GM12801 (cell line): ENCODE measurements around the gene HHAT.

Source experiments
- TF ChIP-seq, protein P1 (sequence below): IDR thresholded peaks from one replicate; pipeline ENCODE4 v1.5.1; 2011; ENCODE audit warnings: control low read depth; ENCODE audit not compliant: insufficient read length; ENCODE audit errors: extremely low read depth

HHAT gene

DNA sequence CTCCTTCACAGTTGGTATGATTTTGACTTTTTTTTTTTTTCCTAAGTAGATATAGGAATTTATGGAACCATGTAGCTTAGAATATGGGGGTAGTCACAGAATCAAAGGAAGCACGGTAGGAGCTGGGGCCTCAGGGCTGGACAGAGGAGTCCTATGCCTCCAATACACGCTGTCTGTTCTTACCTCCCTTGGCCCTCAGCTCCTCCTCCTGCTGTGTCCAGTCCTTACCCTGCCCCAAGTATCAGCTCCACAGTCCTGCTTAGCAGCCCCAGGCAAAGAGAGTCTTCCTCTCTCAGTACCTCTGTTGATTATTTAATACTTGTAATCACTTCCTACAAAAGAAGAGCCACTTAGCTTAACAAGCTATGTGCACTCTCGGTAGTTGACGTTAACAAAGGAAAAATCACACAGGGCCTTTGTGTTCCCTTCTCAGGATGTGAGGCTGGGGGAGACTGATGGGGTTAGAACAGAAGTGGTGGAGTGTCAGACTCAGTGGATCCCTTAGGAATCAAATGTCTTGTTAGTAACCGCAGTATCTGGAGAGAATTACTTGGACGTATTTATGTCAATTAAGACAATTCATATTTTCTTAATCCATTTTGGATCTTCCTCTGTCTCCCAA lies 292.3 kb downstream of the HHAT start:
- TF ChIP-seq, protein P1, sequence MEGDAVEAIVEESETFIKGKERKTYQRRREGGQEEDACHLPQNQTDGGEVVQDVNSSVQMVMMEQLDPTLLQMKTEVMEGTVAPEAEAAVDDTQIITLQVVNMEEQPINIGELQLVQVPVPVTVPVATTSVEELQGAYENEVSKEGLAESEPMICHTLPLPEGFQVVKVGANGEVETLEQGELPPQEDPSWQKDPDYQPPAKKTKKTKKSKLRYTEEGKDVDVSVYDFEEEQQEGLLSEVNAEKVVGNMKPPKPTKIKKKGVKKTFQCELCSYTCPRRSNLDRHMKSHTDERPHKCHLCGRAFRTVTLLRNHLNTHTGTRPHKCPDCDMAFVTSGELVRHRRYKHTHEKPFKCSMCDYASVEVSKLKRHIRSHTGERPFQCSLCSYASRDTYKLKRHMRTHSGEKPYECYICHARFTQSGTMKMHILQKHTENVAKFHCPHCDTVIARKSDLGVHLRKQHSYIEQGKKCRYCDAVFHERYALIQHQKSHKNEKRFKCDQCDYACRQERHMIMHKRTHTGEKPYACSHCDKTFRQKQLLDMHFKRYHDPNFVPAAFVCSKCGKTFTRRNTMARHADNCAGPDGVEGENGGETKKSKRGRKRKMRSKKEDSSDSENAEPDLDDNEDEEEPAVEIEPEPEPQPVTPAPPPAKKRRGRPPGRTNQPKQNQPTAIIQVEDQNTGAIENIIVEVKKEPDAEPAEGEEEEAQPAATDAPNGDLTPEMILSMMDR: no peak

DNA sequence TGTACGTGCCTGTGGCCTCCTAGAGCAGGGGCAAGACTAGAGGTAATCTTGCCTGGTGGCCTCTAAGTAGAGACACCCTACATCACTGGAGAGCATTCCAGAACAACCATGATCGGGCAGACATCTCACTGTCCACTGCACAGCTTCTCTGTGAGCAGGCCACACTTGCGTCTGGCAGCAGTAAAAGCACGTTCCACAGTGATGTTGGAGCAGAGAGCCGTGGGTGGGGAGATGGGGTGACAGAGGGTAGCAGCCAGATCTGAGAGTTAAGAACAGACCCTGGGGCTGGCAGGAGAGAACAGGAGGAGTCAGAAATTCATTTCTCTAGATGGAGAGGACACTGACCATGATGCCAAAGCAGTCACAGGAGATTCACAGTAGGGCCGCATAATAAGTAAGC lies 293.0 kb downstream of the HHAT start:
- TF ChIP-seq, protein P1: no peak

DNA sequence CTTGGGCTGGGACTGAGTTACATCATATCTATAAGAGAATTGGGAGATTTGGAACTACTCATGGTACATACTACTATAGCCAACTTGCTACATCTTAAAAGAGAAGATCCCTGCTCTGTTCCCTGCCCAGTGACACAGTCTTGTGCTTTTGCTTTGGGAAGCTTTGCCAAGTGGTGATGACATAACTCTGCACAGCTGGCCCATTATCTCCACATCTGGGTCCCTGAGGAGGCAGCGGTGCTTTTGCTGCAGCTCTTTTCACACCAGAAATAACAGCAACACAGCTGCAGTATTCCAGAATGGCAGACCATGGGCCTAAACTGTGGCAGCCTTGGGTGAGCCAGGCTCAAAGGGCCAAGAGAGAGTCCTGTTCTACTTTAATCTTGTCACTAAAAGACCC lies 296.0 kb downstream of the HHAT start:
- TF ChIP-seq, protein P1: no peak

DNA sequence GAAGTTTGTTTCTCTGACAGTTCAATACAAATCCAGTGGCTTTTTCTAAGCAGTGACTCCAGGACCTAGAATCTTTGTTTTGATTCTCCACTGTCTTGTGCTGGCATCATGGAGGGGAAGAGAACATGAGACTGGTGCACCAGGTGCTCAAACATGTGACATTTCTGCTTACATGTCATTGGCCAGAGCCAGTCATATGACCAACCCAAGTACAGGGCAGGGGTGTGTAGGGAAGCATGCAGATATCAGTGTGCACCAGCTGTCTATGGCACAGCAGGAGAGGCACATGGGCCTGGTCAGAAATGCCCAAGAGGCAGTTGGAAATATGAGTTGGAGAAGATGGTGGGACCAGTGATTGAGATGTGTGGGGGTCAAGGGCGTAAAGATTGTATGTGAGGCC lies 297.0 kb downstream of the HHAT start:
- TF ChIP-seq, protein P1: no peak

DNA sequence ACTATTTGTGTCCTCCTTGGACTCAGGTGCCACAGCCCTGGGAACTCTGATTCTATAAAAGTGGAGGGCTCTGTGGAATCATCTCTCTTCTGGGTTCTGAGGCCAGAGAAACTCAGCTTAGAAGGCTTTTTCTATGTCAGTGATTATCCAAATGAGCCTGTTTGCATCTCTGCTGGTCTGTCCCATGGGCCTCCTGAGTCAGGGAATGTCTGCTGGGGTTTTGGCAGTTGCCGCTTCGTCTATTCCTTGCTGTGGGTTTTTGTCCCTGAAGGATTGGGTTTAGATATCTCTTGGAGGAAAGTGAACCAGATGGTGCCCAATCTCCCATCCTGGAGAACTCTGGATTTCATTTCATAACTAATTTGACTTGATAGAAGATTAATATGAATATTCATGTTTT lies 297.6 kb downstream of the HHAT start:
- TF ChIP-seq, protein P1: no peak

DNA sequence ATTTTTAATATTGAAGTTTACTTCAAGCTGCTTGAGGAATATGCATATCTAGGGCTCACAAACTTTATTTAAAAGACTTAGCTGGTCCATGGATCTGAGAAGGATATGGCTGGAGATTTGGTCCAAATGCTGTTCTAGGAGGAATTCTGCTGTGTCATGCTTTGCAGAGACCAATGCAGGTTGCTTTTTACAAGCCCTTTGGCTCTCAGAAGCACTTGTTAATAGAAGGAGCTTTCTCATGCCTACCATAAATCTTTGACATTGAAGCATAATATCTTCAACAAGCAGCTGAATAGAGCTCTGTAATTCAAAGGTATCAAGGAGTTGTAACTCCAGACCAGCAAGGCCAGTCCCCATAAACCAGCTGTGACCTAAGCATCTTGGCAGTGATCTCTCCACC lies 299.1 kb downstream of the HHAT start:
- TF ChIP-seq, protein P1: no peak

DNA sequence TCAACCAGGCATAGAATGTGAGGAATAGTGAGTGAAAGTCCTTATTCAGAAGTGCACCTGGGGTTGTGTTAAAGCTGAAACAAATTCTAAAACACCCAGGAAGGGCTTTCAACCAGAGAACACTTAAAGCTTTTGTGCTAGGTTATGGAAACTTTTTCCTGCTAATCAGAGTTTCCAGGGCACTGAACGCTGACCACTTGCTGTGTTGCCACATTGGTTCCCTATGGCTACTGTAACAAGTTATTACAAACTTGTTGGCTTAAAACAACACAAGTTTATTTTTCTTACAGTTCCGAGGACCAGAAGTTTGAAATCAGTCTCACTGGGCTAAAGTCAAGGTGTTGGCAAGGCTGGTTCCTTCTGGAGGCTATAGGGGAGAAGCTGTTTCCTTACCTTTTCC lies 300.6 kb downstream of the HHAT start:
- TF ChIP-seq, protein P1: no peak
